Cardiac fibroblast (primary cell): ENCODE results near the gene ZNF460.

Experiments used
- DNase-seq, 2 donors: peaks; one replicate each; pipeline versions ENCODE4 v3.0.0 to v3.0.0-alpha.2; 2010; ENCODE audit warnings: low read depth in 2 of 2
- H3K4me3 ChIP-seq, 2 donors: replicated peaks in 1 of 2; 1 replicate in 1 of 2; 2 replicates in 1 of 2; pipeline ENCODE4 v1.5.1; 2011; ENCODE audit warnings: low read depth in 2 of 2, low read length in 2 of 2, mild to moderate bottlenecking in 2 of 2, moderate library complexity in 1 of 2
- TF ChIP-seq, protein P1 (sequence below): IDR thresholded peaks from one replicate; pipeline ENCODE4 v1.5.1; 2011; ENCODE audit warnings: low read depth, mild to moderate bottlenecking, low read length, inconsistent platforms

ZNF460 gene

DNA sequence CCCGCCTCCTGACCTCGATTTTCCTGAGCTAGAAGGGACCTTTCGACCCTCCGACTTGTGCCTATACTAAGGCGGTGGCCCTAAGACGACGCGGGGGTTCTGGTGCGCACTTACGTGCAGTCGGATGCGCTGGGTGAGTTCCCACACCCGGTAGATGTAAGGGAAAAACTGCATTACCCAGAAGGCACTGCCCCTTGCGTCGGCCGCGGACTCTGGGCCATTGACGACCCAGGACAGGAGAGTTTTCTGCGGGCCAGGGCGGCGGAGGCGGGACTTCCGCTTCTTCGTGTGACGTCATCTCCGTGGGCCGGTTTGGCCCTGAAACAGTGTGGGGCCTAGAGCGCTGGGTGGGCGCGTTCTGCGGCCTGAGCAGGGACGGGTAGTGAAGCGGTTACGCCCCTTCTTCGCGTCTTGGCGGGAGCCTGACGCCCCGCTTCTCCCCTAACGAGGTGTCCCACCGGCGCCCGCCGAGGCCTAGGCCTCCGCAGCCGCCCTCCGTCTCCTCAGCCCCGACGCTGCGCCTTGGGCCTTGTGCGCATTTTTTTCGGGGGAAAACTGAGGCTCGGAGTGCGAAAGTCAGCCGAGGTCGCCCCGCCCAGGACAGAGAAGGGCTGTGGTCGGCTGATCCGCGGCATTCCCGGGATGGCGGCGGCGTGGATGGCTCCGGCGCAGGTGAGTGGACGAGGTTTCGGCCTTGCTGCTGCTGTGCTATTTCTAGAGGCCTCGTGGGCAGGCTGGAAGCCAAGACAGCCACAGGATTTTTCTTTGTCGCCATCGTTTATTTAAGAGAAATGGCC lies at the start of gene ZNF460:
Gene ZNF460, plus strand, starts transcription at position 321 of the 797 bp plus-strand sequence. Its CDS starts 322 bp downstream, at position 643.
- peak; percentile 98 to 99 for DNase-seq
- TF ChIP-seq, protein P1, sequence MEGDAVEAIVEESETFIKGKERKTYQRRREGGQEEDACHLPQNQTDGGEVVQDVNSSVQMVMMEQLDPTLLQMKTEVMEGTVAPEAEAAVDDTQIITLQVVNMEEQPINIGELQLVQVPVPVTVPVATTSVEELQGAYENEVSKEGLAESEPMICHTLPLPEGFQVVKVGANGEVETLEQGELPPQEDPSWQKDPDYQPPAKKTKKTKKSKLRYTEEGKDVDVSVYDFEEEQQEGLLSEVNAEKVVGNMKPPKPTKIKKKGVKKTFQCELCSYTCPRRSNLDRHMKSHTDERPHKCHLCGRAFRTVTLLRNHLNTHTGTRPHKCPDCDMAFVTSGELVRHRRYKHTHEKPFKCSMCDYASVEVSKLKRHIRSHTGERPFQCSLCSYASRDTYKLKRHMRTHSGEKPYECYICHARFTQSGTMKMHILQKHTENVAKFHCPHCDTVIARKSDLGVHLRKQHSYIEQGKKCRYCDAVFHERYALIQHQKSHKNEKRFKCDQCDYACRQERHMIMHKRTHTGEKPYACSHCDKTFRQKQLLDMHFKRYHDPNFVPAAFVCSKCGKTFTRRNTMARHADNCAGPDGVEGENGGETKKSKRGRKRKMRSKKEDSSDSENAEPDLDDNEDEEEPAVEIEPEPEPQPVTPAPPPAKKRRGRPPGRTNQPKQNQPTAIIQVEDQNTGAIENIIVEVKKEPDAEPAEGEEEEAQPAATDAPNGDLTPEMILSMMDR, result no peak
- peak within 1 kb of the TSS; percentile 89 to 97 for H3K4me3 ChIP-seq

DNA sequence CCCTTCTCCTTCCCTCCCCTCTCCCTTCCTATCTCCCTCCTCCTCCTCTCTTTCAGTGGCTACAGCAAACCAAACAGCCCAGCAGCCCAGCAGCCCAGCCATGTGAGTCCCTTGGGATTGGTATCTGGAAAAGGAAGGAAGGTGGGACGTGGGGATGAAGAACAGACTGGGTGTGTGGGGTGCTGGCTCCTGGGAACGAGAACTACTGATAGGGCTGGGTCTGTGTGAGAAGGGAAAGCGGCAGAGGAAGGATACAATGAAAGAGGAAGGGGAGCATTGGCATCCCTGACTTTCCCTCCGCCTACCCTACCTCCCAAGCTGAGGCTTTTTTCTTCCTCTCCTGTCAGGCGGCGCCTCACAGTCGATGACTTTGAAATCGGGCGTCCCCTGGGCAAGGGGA lies 48.6 kb upstream of the ZNF460 start:
- TF ChIP-seq, protein P1, result no peak
- DNase-seq, result no peak
- H3K4me3 ChIP-seq, result no peak overlapping the region

DNA sequence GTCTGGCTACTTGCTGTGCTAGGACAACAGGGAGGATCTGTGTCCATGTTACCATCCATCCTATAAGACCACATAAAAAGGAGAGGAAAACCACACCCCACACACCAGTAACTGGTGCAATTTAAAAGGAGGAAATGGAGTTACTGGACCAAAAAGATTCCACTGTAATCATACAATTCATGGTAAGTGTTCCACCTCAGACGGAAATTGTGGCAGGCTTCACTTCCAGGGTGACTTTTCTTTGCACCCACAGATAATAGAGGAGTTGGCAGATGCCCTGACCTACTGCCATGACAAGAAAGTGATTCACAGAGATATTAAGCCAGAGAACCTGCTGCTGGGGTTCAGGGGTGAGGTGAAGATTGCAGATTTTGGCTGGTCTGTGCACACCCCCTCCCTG lies 47.1 kb upstream of the ZNF460 start:
- no peak overlapping the region for H3K4me3 ChIP-seq
- TF ChIP-seq, protein P1, result no peak
- no peak for DNase-seq

DNA sequence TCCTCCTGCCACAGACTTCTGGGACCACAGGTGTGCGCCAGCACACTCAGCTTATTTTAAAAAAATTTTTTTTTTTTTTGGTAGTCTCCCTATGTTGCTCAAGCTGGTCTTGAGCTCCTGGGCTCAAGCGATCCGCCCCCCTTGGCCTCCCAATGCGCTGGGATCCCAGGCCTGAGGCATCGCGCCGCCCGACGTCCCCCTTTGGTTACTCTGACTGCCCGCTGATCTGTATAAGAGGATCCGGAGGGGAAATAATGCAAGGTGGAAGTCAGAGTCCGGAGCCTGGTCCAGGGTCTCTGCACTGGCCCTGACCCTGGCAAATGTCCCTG lies 40.3 kb upstream of the ZNF460 start:
- DNase-seq, result peak in 1 of 2 donors; percentile 7
- TF ChIP-seq, protein P1, result no peak
- peak overlapping the region; percentile 83 to 92 for H3K4me3 ChIP-seq

DNA sequence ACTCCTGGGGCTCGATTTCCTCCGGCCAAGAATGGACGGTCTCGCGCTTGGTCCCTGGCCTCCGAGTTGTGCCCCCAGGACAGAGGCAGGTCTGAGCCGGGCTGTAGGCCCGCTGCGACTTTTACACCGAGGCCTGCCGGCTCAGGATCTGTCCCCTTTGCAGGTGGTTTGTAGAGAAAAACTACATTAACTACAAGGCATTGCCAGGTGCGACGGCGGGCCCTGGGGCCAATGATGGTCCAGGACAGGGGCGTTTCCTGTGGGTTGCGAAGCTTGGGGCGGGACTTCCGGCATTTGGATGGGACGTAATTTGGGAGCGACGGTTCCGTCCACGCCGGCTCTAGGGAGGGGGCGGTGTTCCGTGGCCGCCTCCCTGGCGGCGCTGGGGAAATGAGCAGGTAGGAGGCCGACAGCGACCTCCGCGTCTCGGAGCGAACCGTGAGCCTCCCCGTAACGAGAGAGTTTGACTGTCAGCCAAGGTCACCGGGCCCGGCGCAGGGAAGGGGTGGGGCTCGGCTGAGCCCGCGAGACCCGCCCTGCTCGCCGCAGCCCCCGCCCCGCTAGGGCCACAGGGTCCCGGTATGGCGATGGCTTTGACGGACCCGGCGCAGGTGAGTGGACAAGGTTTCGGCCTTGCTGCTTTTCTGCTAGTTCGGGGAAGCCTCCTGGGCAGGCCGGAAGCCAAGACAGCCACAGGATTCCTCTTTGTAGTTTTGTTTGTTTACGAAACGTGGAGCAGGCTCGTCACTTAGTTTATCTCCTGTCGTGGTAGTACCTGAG lies 39.8 kb upstream of the ZNF460 start, which contains the start of gene ZNF805:
Gene ZNF805, plus strand, starts transcription at position 322 of the 780 bp plus-strand sequence. Its CDS starts 260 bp downstream, at position 582.
- H3K4me3 ChIP-seq, result peak within 1 kb of the TSS; percentile 83 to 92
- DNase-seq, result peak; percentile 93
- TF ChIP-seq, protein P1, result peak; percentile 18

DNA sequence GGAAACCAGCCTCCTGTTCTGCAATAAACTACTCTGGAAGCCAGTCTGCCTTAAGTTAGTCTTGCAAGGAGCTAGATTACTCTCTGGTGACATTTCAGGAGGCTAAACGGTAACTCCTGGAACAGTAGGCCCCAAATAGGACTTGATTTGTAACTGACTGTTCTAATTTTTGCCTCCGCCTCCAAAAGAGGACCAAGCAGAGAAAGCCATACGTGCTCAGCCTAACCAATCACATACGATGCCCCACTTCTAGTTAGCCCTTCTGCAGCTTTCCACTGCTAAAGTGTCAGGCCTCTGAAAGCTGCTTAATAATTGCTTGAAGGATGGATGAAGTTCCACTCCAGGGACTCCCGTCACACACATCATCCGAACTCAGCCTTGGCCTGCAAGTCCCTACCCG lies 39.1 kb upstream of the ZNF460 start:
- H3K4me3 ChIP-seq, result peak overlapping the region; percentile 83 to 92
- TF ChIP-seq, protein P1, result no peak
- DNase-seq, result peak; percentile 30 to 51
